Stimulated activated CD8-positive, alpha-beta memory T cell treated with anti-CD3 and anti-CD28 coated beads, Interleukin-7, amount 100 ng/mL, for 4 hours (primary cell): ENCODE results near the gene PTPRG.

Experiments used
- DNase-seq, 2 donors: peaks; one replicate each; pipeline ENCODE4 v3.0.0-alpha.2; 2020; ENCODE audit warnings: low read depth in 2 of 2

The PTPRG gene

DNA sequence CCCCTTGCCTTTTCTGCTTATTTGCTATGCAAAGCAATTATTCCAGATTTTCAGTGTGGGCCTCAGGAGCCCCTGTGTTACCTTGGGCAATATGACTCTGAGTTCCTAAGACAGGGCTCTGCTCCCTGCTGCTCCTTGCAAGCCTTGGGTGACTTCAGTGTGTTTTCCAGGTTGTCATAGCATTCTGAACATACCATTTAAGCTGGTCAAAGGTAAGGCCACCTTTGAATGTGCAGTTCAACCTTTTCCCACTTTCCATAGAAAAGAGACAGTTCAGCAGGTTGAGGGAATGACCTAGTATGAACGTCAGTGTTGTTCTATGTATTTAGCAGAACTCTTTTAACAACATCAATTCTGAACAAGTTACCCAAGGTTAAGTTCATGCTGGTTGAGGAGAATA lies 302.2 kb downstream of the PTPRG start:
- no peak for DNase-seq

DNA sequence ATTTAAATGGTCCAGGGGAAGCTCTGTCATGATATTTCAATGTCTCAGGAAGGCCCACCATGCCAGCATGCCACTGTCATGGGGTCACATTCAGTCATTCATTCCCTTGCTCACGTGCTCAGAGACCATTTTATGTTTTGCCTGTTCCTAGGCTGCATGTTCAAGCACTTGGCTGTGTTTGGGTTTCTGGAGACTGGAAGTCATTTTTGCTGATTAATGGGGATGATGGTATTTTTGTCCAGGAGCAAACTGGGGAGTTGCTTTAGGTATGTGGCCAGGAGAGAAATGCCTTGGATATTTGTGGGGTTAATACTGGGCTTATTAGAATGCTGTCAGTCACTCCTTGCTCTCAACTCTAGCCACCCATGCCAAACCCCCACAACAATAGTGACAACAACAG lies 303.5 kb downstream of the PTPRG start:
- DNase-seq, result no peak

DNA sequence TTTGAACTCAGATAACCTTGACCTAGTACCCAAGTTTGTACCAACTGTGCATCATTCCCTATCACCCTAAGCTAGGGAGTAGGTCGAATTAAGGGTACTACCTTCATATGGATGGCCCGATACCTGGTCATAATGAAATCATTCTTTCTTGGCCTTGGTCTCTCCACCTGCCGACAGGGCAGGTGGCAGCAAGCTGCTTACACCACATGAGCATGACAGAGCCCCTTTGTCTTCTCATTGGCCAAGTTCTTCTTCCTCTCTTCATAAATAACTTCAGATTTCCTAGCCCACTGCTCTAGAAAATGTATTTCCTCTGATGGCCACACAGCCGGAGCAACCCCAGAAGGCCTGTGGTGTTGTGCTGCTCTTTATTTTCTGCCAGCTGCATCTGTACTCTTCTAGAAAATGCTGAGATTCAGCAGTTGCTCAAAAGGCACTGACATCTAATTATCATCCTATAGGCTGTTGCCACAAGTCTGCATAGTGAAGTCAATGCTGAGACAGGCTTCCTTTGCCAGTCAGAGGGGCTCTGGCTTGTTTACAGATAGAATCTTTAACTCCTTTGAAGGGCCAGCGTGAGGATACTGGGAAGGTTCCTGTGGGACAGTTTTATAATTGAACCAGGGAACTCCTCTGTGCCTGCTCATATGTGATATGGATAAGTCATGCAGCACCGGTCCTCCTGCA lies 304.2 kb downstream of the PTPRG start:
- no peak for DNase-seq

DNA sequence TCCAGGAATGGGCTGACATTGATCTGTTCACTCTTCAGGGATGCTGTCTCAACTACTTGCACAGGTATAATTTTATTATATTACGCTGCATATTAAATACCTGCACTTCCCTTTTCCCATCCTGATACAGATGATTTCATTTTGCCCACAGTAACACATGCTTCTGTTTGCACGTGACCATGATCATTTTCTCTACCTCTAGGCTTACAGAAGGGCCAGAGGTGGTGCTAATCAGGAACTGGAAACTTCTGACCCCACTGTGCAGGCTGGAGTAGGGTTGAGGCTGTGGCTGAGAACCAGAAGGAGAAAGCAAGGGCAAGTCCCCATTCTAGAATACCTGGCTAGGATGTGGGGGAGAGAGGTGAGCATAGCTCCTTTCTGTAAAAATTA lies 304.8 kb downstream of the PTPRG start:
- no peak for DNase-seq

DNA sequence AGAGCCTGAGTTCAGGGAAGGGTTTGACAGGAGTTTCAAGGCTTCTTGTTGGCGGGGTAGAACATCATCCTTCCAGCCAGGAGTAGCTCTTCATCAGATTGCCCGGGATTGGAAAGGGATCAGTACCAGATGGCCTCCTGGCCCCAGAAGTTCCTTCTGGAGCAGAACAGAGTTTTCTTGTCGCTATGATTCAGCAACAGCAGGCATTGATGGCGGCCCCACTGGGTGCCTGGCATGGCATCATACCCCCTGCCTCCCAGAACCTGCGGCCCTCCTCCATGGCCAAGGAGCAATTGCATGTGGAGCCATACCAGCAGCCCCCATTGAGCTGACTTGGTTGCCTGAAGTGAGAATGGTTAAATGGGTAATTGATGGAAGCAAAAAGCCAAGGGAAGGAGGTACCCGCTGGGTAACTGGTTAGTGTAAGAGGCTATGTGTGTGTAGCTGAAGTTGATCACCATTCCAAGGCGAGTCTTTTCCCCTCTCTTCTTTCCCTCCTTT lies 305.6 kb downstream of the PTPRG start:
- DNase-seq, result no peak

DNA sequence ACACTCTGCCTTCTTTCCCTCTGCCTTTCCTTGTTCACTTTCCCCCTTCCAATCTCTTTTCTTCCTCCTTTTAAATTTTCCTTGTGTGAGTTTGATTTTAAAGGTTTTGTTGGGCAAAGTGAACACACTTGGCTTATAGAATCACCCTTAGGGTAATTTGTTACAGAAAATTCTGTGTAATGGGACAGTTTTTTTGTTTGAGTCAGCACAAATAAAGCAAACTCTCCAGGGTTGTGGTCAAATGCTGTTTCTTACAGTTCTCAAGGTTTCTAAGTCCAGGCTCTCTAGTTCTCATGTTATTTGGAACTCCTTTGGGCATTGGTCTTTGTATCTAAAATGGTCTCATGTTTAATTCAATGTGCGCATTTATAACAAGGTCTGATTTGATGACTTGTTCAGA lies 307.1 kb downstream of the PTPRG start:
- DNase-seq, result no peak

DNA sequence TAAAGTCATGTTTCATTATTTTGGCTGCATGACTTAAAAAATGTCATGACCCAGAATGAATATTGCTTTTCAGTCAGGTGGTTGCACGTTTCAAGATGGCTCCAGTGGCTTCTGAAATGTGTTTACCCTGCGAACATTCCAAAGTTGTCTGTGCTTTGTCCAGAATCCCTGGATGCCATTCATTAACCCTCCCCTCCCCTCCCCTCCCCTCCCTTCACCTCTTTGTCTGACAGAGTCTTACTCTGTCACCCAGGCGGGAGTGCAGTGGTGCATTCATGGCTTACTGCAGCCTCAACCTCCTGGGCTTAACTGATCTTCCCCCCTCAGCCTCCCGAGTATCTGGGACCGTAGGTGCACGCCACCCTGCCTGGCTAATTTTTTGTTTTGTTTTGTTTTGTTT lies 308.0 kb downstream of the PTPRG start:
- DNase-seq, result no peak

DNA sequence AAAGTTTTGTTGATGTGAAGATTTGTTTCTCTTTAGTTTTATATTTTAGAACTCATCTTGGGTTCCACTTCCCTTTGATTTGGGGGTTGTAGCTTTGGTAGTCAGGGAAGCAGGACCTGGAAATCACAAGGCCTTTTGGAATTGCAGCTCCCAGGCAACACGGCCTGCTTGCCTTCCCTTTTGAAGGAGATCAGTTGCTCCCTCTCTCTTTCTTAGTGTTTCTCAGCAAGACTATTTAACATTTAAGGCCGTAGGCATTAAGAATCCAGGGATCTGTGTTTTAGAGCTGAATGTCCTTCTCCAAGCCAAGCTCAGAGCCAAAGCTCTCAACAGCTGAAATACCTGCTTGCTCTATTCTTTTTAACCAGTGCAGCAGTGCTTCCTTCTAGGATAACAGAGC lies 310.3 kb downstream of the PTPRG start:
- no peak for DNase-seq

DNA sequence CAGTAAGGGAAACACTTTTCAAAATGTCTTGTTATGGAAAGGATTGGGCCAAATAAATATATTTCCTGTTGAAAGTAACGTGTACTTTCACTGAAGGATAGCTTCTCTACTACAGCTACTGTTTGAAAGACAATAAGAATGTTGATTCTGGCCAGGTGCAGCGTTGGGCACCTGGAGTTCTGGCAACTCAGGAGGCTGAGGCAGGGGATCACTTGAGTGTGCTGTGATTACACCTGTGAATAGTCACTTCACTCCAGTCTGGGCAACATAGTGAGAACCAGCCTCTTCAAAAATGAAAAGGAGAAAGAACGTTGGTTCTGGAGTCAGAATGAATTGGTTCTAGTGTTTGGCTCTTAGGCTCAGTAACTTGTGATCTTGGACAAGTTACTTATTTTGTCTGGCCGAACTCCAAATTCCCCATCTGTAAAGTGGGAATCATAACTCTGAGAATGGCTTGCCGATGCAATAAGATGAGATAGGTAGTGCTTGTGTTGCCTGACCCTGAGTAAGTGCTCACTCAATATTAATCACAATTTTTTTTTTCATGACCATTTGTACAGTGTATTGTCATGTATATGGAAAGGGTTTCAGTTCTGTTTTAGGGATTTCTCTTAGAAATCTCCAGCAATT lies 310.8 kb downstream of the PTPRG start:
- no peak for DNase-seq

DNA sequence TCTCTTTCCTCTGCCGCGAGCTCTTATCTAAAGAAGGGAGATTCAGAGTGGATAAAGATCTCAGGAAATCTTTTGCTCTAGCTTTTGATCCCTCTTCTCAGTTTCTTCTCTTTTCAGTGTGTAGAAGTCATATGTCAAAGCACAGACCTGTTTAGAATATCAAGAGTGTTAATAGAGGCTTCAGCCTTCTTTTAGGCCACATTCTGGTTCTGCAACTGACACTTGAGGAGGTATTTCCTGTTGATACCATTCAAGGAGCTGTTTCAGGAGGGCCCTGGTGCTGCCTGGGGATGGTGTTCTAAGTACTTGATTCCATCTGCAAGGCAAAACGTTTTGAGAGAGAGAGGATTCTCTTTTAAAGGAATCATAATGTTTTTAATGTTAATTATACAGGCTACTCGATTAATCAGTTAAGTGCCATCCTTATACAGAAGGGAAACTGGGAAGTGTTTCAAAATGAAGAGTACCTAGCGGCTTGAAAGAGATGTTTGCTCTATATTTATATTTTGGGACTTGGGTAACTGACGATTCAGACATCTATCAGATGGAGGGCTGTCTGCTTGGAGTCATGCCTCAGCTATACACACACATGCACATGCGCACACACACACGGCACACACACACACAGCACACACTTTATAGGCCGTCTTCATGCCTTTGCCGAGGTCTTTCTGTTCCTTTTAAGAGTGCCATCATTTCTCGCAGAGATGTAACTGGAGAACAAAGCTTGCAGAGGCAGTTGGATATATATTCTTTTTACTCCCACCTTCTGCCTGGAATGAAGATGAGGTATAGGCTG lies 313.9 kb downstream of the PTPRG start:
- DNase-seq, result no peak

DNA sequence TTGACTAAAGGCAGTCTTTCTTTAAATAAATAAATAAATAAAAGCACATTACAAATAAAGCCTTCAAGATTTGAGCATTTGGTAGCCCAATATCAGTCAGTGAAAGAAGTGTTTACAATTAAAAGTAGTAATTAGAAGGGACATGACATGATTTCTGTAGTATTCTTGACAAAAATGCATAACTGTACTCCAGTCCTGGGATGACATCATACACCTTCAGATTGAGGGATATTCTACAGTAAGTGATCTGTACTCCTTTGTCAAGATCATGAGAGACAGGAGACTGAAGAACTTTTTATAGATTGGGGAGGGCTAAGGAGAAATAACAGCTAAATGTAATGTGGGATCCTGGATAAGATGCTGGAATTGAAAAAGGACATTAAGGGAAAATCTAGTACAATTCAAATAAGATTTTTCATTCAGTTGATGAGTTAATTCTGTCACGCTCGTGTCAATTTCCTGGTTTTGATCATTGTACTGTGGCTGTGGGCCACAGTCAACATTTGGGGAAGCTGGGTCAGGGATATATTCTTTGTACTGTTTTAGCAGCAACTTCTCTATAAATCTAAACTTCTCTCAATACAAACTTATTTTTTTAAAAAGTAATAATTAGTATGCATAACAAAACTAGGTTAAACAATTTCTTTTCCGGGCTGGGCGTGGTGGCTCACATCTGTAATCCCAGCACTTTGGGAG lies 314.8 kb downstream of the PTPRG start:
- no peak for DNase-seq

DNA sequence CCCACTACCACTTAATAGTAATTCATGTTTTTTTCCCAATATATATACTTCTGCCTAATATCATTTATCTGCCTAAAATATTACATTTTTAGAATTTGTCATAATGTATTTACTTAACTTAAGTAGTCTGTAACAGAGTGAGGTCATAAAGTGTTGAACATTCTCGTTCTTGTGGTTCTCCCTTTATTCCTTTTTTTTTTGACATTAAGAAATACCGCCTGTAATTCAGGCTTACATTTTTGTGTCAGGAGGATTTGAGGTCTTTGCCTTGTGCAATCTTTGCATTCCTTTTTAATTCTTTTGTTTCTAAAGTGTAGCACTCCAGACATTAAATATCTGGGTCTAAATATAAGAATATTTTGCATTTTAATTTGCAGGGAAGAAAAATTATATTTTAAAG lies 315.4 kb downstream of the PTPRG start:
- DNase-seq, result no peak

DNA sequence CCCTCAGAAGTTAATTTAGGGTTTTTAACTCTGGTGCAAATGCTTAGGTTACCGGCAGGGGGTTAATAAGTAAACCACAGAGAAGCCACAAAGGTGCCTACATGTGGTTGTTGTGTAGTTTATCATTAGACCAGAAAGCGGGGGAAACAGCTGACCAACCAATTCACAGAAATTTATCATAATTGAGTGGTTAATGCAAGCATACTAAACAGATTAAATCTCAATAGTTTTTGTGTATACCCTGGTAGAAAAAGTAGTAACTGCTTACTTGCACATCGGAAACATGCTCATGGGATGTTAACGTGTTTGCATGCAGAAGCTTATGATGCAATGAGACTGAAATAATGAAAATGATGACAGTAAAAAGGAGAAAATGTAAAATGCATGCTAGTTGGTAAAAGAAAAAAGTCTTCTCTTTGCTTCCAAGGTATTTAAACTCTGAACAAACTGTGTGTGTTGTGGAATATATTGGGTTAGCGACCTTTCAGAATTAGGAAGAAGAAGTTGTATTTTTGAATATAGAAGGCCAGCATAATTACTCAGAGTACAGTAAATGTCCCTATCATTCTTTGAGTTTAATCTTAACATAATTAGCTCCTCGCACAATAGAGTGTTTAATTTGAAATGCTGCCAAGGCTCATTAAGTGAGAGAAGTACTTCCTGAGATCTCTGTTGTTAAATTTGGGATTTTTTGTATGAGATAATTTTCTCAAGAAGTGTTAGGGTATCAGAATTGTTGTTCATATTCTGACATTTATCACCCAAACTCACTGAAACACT lies 316.2 kb downstream of the PTPRG start:
- no peak for DNase-seq

DNA sequence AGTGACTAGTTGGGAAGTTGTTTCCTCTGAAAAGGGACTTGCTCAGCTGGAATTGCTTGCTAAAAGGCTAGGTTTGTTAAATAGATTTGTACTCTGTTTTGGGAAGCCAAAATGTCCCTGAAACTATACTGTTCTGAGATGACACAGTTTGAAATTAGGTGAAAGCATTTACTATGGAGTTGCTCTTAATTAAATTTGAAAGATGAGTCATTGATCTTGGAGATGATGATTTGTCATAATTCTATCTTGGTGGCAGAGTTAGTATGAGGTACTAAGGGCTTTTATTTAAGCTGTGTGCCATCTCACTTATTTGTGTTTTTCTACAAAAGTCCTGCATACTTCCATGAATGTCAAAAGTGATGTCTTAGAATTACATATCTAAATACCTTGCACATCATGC lies 320.9 kb downstream of the PTPRG start:
- no peak for DNase-seq

DNA sequence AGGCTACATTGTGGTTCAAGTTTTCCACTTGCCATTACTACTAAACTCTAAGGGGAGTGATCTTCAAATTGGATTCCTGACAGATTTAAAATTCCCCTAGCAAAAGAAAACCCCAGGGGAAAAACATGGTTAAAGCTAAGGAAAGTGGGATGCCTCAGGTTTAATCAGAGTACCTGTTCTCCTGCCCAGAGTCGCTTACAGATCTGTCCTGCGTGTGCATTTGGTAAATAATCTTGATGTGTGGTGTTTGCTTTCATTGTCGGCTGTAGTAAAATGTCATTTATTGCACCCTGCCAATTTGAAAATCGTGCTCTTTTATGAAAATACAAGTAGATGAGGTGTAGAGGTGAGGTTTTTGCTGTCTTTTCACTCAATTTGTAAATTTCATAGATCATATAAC lies 323.4 kb downstream of the PTPRG start:
- DNase-seq, result no peak

DNA sequence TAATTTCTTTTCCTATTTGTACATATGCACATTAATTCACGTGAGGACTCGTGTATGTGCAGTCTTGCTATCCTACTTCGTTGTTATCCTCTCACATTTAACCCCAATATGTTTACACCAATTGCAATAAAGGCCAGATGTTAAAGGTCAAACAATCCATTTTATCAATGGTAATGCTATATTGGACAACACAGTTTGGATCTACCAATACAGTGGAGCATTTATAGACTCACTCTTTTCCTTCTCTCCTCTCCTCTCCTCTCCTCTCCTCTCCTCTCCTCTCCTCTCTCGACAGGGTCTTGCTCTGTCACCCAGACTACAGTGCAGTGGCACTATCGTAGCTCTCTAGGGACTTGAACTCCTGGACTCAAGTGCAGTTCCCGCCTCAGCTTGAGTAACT lies 324.0 kb downstream of the PTPRG start:
- no peak for DNase-seq

DNA sequence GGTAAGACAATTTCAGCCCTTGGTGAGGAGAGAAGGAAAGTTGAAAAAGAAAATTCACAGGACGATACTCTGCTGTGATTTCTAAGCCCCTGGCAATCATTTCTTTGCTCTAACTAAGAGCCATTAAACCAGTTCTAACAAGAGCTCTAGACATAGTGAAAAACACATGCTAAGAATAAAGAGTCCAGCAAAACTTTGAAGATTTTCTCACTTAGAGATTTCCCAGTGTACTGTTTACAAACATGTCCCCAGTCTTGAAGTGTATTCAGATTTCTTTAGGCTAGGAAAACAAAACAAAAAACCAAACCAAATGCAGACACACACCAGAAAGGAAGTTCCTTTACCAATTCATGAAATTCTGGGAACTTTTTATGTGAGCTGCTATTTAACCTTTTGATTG lies 325.8 kb downstream of the PTPRG start:
- no peak for DNase-seq

DNA sequence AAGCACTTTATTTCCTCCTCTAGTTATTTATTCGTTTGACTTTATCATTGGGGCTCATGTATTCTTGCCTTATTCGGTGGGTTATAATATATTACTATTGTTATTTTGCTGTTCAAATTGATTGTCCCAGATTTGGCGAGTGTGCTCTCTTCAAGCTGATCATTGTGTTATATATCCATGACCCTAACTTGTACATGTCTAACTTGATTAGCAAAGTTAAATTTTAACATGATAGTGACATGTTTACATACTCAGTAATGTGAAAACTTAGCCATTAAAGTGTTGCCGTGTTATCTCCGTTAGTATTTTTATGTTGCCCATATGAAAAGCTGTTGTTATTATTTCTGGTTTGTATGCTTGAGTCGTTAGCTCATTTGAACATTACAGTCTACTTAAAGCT lies 327.9 kb downstream of the PTPRG start:
- DNase-seq, result no peak

DNA sequence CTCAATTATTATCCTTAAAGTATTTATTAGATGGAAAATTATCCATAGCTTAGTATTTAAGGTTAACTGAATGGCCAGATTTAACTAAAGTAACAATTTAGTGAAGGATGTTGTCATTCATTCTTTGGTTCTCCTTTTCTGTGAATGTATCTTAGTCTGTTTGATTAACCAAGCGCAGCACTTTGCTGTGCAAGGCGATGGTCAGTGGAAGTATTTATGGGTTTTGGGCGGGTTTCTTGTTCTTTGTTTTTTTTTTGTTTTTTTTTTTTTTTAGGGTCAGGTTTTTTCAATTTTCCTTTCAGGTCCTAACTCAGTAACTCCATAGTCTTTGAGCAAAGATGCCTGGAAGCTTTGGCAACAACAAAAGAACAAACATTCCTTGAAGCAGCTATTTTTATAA lies 328.8 kb downstream of the PTPRG start:
- DNase-seq, result no peak

DNA sequence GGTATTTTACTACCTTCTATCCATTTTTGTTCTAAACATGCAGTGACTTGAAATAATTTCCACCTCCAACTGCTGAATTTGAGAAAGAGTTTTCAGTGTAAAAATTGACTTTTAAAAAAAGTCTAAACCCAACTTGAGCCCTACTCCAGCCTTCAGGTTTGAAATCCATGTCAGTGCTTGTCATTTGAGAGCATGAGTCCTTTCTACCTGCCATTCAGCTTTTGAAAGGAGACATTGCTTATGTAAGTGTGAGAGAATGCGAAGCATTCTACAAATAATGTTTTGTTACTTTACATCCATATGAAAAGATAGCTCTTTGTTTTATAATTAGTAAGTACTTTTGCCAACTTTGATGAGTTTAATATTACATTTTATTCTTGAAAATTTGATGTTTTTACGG lies 329.2 kb downstream of the PTPRG start:
- no peak for DNase-seq

DNA sequence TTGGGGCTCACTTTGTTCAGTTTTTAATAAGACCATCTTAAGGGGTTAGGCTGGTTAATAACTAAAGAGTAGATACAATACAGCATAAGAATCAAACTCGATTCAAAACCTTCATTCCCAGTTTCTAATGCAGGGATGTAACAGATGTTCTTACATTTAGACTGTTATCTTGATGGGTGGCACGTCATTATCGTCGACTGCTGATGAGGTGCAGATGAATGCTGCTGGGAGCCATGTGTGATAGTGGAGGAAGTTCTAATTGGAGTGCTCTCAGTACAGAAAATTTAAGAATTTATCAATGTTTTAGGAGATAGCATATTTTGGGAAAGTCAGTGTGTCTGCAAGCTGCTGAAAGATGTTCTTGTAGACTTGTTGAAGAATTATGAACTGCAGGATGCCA lies 331.5 kb downstream of the PTPRG start:
- DNase-seq, result no peak
